H9 (cell line): Measurements from ENCODE around the gene NLRP14. TPM values are rescaled to one million over a fixed set of nuclear protein-coding genes. Genes with fewer than 3 reads are reported as not detected.

Experiments used
- DNase-seq: peaks from one replicate; pipeline ENCODE4 v3.0.0-alpha.2; 2017
- H2AFZ ChIP-seq: one replicate; pipeline ENCODE4 v1.6.1; 2013; ENCODE audit warnings: mild to moderate bottlenecking, low read length, control low read depth, moderate library complexity
- H2AK5ac ChIP-seq: 2 replicates; pipeline ENCODE4 v1.6.1; 2013; ENCODE audit warnings: low read length, control low read depth, mixed read lengths; ENCODE audit not compliant: insufficient read length
- H2BK120ac ChIP-seq: one replicate; pipeline ENCODE4 v1.6.1; 2013; ENCODE audit warnings: low read depth, mild to moderate bottlenecking, low read length, control low read depth, inconsistent platforms; ENCODE audit not compliant: poor library complexity, severe bottlenecking
- H2BK12ac ChIP-seq: 2 replicates; pipeline ENCODE4 v1.6.1; 2013; ENCODE audit warnings: low read length, control low read depth, mixed read lengths, low read depth; ENCODE audit not compliant: insufficient read length
- H2BK15ac ChIP-seq: 2 replicates; pipeline ENCODE4 v1.6.1; 2013; ENCODE audit warnings: low read depth, low read length, control low read depth
- H2BK20ac ChIP-seq: one replicate; pipeline ENCODE4 v1.6.1; 2013; ENCODE audit warnings: low read depth, mild to moderate bottlenecking, low read length, control low read depth, inconsistent platforms; ENCODE audit not compliant: poor library complexity, severe bottlenecking
- H2BK5ac ChIP-seq: 2 replicates; pipeline ENCODE4 v1.6.1; 2013; ENCODE audit warnings: low read length, control low read depth, mixed read lengths; ENCODE audit not compliant: insufficient read length
- H3K14ac ChIP-seq: 2 replicates; pipeline ENCODE4 v1.6.1; 2013; ENCODE audit warnings: low read length, control low read depth; ENCODE audit not compliant: insufficient read depth
- H3K18ac ChIP-seq: 2 replicates; pipeline ENCODE4 v1.6.1; 2013; ENCODE audit warnings: low read depth, mild to moderate bottlenecking, mixed read lengths, low read length, control low read depth; ENCODE audit not compliant: insufficient read length
- H3K23ac ChIP-seq: 2 replicates; pipeline ENCODE4 v1.6.1; 2013; ENCODE audit warnings: low read length, control low read depth, mixed read lengths, low read depth; ENCODE audit not compliant: insufficient read length
- H3K23me2 ChIP-seq: 2 replicates; pipeline ENCODE4 v1.6.1; 2013; ENCODE audit warnings: low read depth, mild to moderate bottlenecking, mixed read lengths, low read length, control low read depth; ENCODE audit not compliant: insufficient read length, poor library complexity, severe bottlenecking
- H3K27ac ChIP-seq: 2 replicates; pipeline ENCODE4 v1.5.1; 2013; ENCODE audit warnings: low read length, control low read depth, mixed read lengths, low read depth; ENCODE audit not compliant: insufficient read length
- H3K27me3 ChIP-seq: 2 replicates; pipeline ENCODE4 v1.6.1; 2013; ENCODE audit warnings: low read length, control low read depth, inconsistent platforms; ENCODE audit not compliant: insufficient read depth
- H3K4ac ChIP-seq: 2 replicates; pipeline ENCODE4 v1.6.1; 2013; ENCODE audit warnings: low read depth, mild to moderate bottlenecking, control low read depth, inconsistent platforms, low read length, moderate library complexity
- H3K4me1 ChIP-seq: 2 replicates; pipeline ENCODE4 v1.6.1; 2013; ENCODE audit warnings: low read length, control low read depth, inconsistent platforms; ENCODE audit not compliant: insufficient read depth
- H3K4me2 ChIP-seq: 2 replicates; pipeline ENCODE4 v1.6.1; 2013; ENCODE audit warnings: low read length, control low read depth, mixed read lengths; ENCODE audit not compliant: insufficient read length, insufficient read depth
- H3K56ac ChIP-seq: 2 replicates; pipeline ENCODE4 v1.6.1; 2013; ENCODE audit warnings: low read depth, mild to moderate bottlenecking, mixed read lengths, low read length, control low read depth; ENCODE audit not compliant: insufficient read length
- H3K79me1 ChIP-seq: 2 replicates; pipeline ENCODE4 v1.6.1; 2013; ENCODE audit warnings: low read depth, mild to moderate bottlenecking, moderate library complexity, low read length, control low read depth, inconsistent platforms; ENCODE audit not compliant: insufficient read depth, poor library complexity, severe bottlenecking
- H3K79me2 ChIP-seq: 2 replicates; pipeline ENCODE4 v1.6.1; 2013; ENCODE audit warnings: low read length, control low read depth, inconsistent platforms; ENCODE audit not compliant: insufficient read depth
- H3K9ac ChIP-seq: 2 replicates; pipeline ENCODE4 v1.6.1; 2013; ENCODE audit warnings: low read length, control low read depth, mixed read lengths; ENCODE audit not compliant: insufficient read length; ENCODE audit errors: extremely low read depth
- H3K9me3 ChIP-seq: one replicate; pipeline ENCODE4 v1.6.1; 2013; ENCODE audit warnings: low read depth, low read length, inconsistent platforms; ENCODE audit not compliant: control insufficient read depth
- H3T11ph ChIP-seq: one replicate; pipeline ENCODE4 v1.6.1; 2013; ENCODE audit warnings: mild to moderate bottlenecking, low read length, control low read depth, inconsistent platforms
- H4K20me1 ChIP-seq: one replicate; pipeline ENCODE4 v1.6.1; 2013; ENCODE audit not compliant: control insufficient read depth, insufficient read length, insufficient read depth
- H4K5ac ChIP-seq: 2 replicates; pipeline ENCODE4 v1.6.1; 2013; ENCODE audit warnings: low read depth, mild to moderate bottlenecking, mixed read lengths, low read length, control low read depth; ENCODE audit not compliant: insufficient read length
- H4K8ac ChIP-seq: replicated peaks from 2 replicates; pipeline ENCODE4 v1.6.1; 2013; ENCODE audit warnings: low read length, control low read depth, mixed read lengths, low read depth; ENCODE audit not compliant: insufficient read length
- H4K91ac ChIP-seq: 2 replicates; pipeline ENCODE4 v1.6.1; 2013; ENCODE audit warnings: low read depth, mild to moderate bottlenecking, moderate library complexity, mixed read lengths, low read length, control low read depth; ENCODE audit not compliant: insufficient read length
- H3K27ac Mint-ChIP-seq, 3 experiments: 2 replicates in 2 of 3; 3 replicates in 1 of 3; pipeline ENCODE4 v1.8.0; 2020 to 2021; ENCODE audit warnings: mixed read lengths in 3 of 3, mild to moderate bottlenecking in 1 of 3, moderate library complexity in 1 of 3
- H3K27me3 Mint-ChIP-seq: 2 replicates; pipeline ENCODE4 v1.8.0; 2021; ENCODE audit warnings: low read depth, mild to moderate bottlenecking, moderate library complexity, mixed read lengths
- H3K36me3 Mint-ChIP-seq, 3 experiments: 2 replicates in 2 of 3; 3 replicates in 1 of 3; pipeline ENCODE4 v1.8.0; 2020 to 2021; ENCODE audit warnings: low read depth in 3 of 3, mixed read lengths in 3 of 3; ENCODE audit not compliant: insufficient read depth in 1 of 3
- H3K4me1 Mint-ChIP-seq, 2 experiments: 2 replicates each; pipeline ENCODE4 v1.8.0; 2020; ENCODE audit warnings: mixed read lengths in 2 of 2
- H3K4me3 Mint-ChIP-seq, 2 experiments: 2 replicates in 1 of 2; 3 replicates in 1 of 2; pipeline ENCODE4 v1.8.0; 2020 to 2021; ENCODE audit warnings: mild to moderate bottlenecking in 2 of 2, mixed read lengths in 2 of 2, moderate library complexity in 1 of 2
- H3K9me3 Mint-ChIP-seq, 2 experiments: 2 replicates in 1 of 2; 3 replicates in 1 of 2; pipeline ENCODE4 v1.8.0; 2020; ENCODE audit warnings: mild to moderate bottlenecking in 2 of 2, mixed read lengths in 2 of 2, moderate library complexity in 1 of 2
- CTCF ChIP-seq: fragments of 200-600 bp; sonication (generic); conservative IDR thresholded peaks from 3 replicates; pipeline ENCODE4 v1.8.0; 2021; ENCODE audit warnings: antibody characterized with exemption, mild to moderate bottlenecking
- WGBS: extraction: QIAGEN DNeasy Blood & Tissue Kit; methylation state at CpG from one replicate; pipeline ENCODE4 v1.1.7; 2013; ENCODE audit warnings: missing lambda C conversion rate, low lambda C conversion rate, mixed read lengths; ENCODE audit not compliant: insufficient read length; ENCODE audit errors: extremely low coverage; 5-methylcytosine and 5-hydroxymethylcytosine counted together
- total RNA-seq: library from RNA; stranded (reverse); gene quantifications from 2 replicates; pipeline ENCODE4 v1.2.1, GENCODE V29; 2021

NLRP14 gene
- total RNA-seq, 1 experiment from 2014 or later: 0.07 TPM

DNA sequence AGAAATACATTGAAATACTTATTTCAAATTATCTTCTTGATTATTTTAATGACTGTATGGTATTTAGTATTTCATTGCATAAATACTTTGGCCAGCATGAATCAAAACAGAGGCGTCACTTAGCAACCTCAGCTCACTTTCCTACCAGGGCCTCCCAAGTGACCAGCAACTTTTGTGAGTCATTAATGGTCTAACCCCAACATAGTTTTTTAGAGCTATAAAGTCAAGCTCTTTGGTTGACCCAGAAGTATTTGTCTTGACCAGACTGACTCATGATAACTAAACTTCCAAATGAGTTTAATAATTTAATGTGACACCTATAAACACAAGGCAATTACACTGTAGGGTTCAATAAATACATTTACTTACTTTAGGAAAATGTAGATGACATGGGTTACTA is 40.6 kb downstream of the NLRP14 start:
- no peak overlapping the region for H2BK20ac ChIP-seq
- H3T11ph ChIP-seq: no peak overlapping the region
- no peaks in the 10 kb centered on the region for H3K4me1 ChIP-seq
- no peak overlapping the region for H2AFZ ChIP-seq
- no peak overlapping the region for H2BK15ac ChIP-seq
- Mint-ChIP-seq H3K4me3 (no peak overlapping the region), H3K27ac (no peak overlapping the region), H3K9me3 (no peaks in the 10 kb centered on the region; a peak in 1 of 5 replicates), H3K27me3 (no peaks in the 10 kb centered on the region), H3K4me1 (peaks cover 7 to 8% of the 10 kb centered on the region in 2 experiments), H3K36me3 (no peaks in the 10 kb centered on the region)
- H3K9me3 ChIP-seq: no peaks in the 10 kb centered on the region
- H4K91ac ChIP-seq: no peak overlapping the region
- no peak overlapping the region for H3K27ac ChIP-seq
- no peak overlapping the region for H3K9ac ChIP-seq
- no peak for DNase-seq
- H2BK120ac ChIP-seq: no peak overlapping the region
- H3K27me3 ChIP-seq: no peaks in the 10 kb centered on the region
- H3K18ac ChIP-seq: no peak overlapping the region
- no peak overlapping the region for H3K23ac ChIP-seq
- H3K79me2 ChIP-seq: no peaks in the 10 kb centered on the region
- H3K79me1 ChIP-seq: no peaks in the 10 kb centered on the region
- H2BK5ac ChIP-seq: no peak overlapping the region
- H4K20me1 ChIP-seq: no peaks in the 10 kb centered on the region
- H3K4me2 ChIP-seq: no peak overlapping the region
- H2AK5ac ChIP-seq: no peak overlapping the region
- no peaks in the 10 kb centered on the region for H3K23me2 ChIP-seq
- H3K14ac ChIP-seq: no peak overlapping the region
- no peak for TF ChIP-seq CTCF
- H4K8ac ChIP-seq: no peak overlapping the region
- no peak overlapping the region for H3K56ac ChIP-seq
- no peak overlapping the region for H3K4ac ChIP-seq
- no peak overlapping the region for H4K5ac ChIP-seq
- no CpG with 5 or more reads among the region's 1 CpG for WGBS
- no peak overlapping the region for H2BK12ac ChIP-seq
